T-helper 2 cell treated with Interferon-gamma antibody and Interleukin-4, amounts not matched to agents 100 ng/mL and 5 ng/mL, for 36 hours (primary cell): ENCODE data around the gene ABHD16A. TPM values are rescaled to one million over a fixed set of nuclear protein-coding genes. Genes with fewer than 3 reads are reported as not detected.

ENCODE experiments used
- intact Hi-C: fragments of 100-400 bp; cut with micrococcal nuclease; formaldehyde crosslinking; loops from one replicate; pipeline ENCODE4 v1.15.1; 2023
- total RNA-seq: library from RNA; stranded (reverse); gene quantifications from 2 replicates; pipeline ENCODE4 v1.2.3, GENCODE V29; 2022

ABHD16A gene
- total RNA-seq, 1 donor from 2014 or later = 54.9 TPM

DNA sequence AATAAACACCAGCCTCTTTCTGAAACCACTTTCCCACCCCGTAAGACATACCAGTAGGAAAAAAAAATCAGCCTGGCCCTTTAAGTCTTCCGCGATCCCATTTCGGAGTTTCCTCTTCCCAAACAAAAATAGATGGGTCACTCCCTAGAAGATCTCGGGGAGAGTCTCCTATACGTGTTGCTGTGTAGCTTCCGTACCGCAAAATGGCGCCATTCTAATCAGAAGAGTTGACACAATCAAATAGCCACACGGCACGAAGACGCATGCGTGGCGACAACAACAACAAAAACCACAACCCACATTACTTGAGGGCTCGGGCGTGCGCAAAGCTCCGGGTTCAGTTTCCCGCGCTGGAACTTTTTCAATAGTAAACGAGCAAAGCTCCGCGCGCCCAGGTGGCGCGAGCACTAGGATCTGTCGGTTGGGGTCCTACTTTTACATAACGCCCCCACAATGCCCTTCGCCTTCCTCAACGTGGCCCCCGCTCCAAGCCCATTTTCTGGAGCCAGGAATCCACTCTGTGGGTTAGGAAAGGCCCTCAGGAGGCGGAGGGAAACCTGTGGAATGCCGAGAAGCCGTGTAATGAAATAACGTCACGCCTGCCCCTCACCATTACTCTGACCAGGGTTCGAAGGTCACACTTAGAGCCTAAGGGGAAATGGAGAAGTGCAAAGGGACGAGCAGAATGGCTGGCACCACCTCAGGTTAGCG, 38.2 kb downstream of the ABHD16A start, which contains the start of gene GPANK1:
Gene GPANK1 (minus strand): TSS at position 208 of the 711 bp plus-strand sequence. CDS start 519 bp downstream, outside the sequence.
- intact Hi-C loops = loop anchor here (1.0 to 10.0 kb wide), 11 partner anchors 13 to 510 kb away; partner anchors contain the start of genes AGPAT1, ATP6V1G2, BAG6 and NELFE

DNA sequence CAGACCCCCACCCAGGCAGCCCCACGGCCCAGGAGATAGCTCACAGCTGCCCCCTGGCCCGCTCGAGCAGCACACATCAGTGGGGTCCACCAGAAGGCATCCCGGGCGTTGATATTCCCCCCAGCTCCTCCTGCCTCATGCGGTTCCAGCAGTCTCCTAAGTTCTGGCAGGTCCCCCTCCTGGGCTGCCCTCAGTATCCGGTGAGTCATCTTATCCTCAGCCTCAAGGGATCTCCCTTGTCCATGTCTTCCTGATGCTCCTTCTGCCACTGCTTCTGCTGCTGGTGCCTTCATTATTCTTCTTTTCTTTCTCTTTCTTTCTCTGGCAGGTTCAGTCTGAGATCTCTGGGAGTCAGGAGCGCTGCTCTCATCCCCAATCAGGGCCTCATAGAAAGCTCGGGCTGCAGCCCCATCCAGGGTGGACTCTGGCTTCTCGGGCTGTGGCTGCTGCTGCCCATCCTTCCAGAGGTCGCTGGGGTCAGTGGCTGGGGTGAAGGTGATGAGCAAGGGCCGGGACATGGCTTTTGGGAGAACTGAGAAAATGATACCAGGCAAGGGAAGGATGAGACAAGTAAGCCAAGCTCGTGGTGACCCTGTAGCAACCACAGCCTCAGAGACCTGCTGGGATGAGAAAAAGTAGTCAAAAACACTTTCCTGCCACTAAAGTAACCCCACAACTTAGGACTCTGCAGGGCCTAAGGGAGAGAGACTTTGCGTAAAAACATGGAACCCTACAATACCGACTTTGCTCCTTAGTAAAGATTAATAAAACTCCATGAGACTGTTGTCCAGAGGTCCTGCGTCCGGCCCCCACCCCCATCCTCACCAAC, 38.9 kb downstream of the ABHD16A start:
- intact Hi-C loops = loop anchor here (2.0 to 10.0 kb wide), 2 partner anchors 117 to 511 kb away; partner anchors contain the start of genes AGPAT1, ATP6V1G2, NFKBIL1 and RNF5

DNA sequence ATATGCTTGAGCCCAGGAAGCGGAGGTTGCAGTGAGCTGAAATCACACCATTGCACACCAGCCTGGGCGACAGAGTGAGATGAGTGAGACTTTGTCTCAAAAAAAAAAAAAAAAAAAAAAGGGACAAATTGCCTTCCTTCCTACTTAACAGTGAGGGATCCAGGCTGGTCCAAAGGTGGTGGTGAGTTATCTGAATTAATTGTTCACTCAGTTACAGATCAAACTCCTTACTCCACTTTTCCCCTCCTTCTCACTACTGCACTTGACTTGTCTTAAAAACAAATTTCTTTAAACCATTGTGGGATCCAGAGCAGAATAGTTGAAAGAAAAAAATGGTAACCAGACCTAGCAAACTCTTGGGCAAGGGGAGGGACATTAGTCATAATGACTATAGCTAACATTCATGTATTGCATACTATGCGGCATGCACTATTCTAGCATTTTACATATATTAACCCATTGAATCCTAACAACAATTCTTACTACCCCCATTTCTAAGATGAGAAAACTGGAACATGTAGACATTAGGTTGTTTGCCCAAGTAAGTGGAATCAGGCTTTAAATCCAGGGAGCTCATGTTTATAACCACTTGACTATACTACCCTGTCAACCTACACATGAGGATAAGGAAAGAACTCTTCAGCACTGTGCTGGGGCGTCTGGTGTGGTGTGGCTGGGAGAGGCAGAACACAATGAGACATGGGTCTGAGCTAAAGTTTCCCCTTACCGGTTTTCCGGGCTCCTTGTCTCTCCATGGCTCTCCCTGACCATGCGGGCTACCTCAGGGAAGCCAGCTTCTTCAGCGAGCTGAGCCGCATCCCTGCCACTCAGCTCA, 39.8 kb downstream of the ABHD16A start:
- intact Hi-C loops = loop anchor here (10.0 kb wide), 1 partner anchor 511 kb away; the partner anchor contains the start of genes AGPAT1 and RNF5

DNA sequence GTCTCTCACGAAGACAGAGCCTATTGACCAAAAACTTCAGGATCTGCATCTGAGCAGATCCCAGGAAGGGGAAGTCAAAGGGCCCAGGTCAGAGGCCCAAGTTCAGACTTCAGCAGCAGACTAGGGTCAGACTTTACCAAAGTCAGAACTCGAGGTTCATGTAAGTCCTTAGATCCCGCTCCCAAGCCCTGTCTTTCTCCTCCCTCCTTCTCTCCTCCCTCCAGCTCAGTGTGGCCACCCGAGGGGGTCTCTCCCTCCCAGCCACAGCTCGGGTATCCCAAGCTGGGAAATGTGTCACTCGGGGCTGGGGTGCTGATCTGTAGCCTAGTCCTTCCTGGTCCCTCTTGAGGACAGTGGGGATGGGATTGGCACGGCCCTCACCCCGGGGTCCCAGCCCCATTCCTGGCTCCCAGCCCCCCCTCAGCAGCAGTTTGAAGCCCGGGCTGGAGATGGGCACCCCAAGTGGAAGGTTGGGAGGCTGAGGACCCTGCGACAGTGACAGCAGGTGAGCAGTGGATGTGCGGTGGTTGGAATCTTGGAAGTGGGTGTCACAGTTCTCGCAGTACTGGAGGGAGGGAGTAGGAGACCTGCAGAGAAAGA, 40.9 kb downstream of the ABHD16A start:
- intact Hi-C loops = loop anchor here (10.0 kb wide), 1 partner anchor 513 kb away; the partner anchor contains the start of genes AGPAT1 and RNF5

DNA sequence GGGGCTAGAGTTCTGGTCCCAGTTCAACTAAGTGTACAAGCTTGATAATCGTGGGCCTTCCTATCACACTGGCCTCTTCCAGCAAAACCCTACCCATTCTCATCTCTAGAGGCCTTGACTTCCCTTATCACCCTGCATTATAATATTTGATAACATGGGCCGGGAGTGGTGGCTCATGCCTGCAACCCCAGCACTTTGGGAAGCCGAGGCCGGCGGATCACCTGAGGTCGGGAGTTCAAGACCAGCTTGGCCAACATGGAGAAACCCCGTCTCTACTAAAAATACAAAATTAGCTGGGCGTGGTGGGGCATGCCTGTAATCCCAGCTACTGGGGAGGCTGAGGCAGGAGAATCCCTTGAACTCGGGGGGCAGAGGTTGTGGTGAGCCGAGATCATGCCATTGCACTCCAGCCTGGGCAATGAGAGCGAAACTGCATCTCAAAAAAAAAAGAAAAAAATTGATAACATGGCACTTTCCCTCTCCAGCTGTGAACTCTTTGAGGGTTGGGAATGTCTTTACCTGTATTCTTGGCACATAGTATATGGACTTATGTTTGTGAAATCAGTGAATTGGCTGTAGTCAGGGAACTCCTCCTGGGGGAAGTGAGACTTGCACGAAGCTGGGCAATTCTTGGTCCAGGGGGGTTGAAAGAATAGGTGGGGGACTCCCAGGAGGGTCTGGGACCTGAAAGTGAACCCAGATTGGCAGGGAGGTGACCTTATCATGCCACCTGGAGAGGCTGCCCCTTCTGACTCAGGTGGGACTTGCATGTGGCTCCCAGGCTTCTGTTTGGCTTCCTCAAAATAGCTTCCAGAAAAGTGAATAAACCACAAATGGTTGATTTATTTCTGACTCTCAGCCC, 41.6 kb downstream of the ABHD16A start:
- intact Hi-C loops = loop anchor here (10.0 kb wide), 1 partner anchor 513 kb away; the partner anchor contains the start of genes AGPAT1 and RNF5

DNA sequence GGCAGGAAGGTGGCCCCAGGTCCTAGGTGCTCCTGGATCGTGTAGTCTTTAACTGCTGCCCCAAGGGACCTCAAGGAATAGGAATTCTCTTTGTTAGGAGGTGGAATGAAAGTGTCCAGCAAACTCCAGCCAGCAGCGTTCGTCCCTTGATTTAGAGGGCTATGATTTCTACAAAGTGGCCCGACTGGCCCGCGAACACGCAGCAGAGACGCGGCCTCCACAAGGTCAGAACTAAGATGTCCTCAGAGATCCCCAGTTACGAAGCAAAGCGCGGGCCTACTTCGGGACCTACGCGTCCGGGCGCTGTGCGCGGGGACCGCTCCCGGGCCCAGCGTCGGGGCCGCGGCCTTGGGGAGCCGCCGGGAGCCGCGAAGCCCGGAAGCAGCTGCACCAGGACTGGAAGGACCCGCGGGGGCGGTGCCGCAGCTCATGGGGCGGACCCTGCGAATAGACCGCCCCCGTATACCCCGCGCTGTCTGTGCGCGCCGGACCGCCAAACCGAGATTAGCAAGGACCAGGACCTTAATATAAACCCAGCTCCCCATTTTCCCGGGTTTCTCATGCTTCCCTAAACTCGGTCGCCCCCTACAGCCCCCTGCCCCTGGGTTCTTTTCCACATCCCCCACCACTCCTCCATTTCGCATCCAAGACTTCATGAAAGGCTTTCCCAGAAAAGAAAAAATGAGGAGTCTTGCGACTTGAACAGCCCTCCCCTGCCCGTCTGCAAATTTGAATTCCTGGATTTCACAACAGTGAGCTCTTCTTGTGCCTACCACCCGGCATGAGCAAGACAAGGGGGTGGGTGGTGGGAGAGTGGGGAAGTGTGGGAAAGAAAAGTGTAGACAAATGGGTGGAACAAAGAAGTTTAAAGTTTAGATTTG, 42.5 kb downstream of the ABHD16A start, which contains the start of gene C6orf47:
Gene C6orf47 (minus strand): TSS at position 398 of the 881 bp plus-strand sequence. CDS start 831 bp downstream, outside the sequence.
- intact Hi-C loops = loop anchor here (1.0 to 10.0 kb wide), 2 partner anchors 8 to 514 kb away; partner anchors contain the start of genes AGPAT1, BAG6 and RNF5

DNA sequence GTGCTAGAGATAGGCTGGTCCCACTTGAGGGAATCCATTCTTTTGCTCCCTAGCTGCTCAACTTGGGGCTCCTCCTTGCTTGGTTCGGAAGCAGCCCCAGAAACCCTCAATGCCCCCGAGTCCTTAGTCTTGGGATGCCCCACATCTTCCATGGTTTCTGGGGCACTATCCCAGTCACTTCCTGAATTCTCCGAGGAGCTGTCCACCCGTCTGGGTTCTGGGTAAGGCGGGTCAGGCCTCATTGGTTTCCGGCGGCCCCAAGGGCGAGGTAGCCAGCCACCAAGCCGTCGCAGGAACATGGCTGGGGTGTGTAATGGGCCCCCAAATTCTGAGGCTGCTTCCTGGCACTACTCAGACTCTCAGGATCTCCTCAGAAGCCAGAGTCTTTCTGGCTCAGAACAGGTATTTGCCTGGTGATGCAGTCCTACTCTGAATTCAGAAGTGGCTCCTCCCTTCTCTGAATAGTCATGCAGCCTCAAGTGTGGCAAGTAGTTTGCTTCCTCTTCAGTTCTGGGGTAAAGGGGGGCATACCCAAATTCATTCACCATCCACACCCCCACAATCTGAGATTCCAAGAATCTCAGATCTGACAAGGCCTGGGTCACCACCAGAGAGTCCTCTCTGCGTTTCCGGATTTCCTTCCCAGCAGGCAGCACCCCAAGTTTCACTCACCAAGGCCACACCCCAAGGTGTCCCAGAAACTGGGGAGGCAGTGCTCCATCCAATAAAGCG, 43.3 kb downstream of the ABHD16A start:
- intact Hi-C loops = loop anchor here (1.0 to 10.0 kb wide), 2 partner anchors 8 to 515 kb away; partner anchors contain the start of genes AGPAT1, BAG6 and RNF5

DNA sequence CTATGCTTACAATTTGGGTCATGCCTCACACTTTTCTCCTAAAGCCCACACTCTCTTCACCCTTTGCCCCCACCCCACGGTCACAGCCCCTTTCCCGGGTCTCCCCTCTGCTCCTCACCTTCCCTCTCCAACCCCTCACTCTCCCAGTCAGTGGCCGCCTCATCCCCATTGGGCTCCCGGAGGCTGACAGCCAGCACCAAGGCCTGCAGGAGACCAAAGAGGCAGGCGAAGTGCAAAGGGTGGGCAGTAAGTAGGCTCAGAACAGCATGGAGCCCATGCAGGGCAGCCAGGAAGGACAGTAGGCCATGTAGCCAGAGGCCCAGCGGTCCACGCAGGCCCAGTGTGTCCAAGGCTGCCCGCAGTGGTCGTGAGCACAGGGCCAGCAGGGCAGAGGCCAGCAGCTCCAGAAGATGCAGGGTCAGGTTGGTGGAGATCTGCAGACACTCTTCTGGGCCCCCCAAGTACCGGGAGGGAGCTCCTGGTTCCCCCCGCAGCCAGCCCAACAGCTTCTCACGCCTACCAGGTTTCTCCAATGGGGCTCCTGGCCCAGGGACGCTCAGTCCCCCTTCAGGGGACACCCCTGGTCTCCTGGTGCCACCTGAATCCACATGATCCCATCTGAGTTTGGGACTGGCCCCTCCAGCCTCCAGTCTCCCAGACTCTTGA, 44.0 kb downstream of the ABHD16A start:
- intact Hi-C loops = no loop called here

DNA sequence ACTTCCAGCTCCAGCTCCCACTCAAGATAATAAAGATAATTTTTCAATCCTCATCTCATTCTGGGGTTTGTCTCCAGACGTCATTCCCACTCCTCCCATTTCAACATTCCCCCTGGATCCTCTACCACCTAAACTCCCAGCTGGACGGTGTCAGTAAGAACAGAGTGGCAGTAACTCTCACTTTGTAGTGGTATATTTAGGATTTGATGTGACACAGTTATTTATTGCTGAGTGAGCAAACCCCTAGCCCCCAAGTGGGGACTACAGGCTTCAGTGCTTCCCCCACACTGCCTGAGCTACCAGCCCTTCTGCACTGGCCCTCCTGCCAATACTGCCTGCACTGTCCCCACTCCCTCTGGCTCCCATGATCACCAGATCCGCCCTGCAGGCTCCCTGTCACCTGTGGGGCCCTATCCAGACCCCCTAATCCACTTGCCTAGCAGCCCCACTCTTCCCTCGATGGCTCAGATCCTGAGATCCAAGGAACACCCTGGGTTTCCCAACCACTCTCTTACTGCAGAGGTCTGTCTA, 44.9 kb downstream of the ABHD16A start:
- intact Hi-C loops = no loop called here

DNA sequence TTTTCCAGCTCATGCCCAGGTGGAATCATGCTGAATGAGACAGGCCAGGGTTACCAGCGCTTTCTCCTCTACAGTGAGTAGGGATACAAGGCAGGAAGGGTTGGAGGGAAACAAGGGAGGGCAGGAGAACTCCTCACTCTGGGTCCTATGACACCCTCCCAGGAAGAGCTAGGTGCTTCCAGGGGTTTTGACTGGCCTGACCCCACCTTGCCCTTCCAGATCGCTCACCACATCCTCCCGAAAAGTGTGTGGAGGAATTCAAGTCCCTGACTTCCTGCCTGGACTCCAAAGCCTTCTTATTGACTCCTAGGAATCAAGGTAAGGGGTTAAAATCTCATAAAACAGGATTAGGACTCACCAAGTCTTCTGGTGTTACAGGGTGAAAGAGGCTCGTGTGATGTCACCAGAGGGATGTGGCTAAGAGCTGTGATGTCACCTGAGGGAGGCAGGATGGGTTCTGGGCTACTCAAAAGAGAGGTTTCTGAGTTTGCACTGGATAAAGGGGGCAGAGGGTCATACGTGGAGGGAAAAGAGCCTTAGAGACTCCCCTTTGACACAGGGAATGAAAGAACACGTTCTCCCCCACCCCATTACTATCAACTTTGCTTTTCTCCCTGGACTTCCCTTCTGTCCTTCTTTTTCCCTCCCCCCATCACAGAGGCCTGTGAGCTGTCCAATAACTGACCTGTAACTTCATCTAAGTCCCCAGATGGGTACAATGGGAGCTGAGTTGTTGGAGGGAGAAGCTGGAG, 45.5 kb downstream of the ABHD16A start:
- intact Hi-C loops = no loop called here

DNA sequence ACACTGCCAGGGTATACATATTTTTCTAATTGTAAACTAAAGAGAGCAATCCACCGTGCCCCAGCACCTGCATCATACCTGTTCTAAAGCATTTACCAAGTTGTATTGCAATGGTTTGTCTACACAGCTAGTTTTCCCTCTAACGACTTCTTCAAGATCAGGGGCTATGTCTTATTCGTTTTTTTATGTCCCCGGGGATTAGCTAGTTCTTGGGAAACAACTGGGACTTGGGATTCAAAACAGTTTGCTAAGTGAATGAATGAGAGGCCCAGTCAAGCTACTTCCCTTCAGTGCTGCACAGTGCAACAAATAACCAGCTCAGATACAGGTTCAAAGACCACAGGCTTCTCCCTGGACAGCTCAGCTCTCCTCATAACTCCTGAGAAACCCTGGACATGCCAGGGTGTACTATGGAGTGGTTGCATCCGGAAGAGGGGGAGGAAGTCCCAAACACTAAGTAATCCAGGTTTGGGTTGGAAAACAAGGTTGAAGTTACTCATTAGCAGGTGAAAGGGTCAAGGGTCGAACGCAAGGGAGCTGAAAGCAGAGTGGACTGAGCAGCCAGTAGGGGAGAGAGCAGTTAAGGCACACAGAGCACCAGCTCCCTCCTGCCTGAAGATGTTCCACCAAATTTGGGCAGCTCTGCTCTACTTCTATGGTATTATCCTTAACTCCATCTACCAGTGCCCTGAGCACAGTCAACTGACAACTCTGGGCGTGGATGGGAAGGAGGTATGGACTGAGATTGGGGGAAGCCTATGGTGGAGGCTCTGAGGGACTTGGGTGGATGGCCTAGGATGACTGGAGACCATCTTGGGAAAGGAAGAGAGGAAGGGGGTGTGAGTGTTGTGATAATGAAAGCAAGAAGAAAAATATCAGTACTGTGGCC, 47.5 kb downstream of the ABHD16A start, which contains the start of gene APOM:
Gene APOM (plus strand): TSS at position 546 of the 889 bp plus-strand sequence. CDS start 73 bp downstream, at position 619.
- intact Hi-C loops = no loop called here

DNA sequence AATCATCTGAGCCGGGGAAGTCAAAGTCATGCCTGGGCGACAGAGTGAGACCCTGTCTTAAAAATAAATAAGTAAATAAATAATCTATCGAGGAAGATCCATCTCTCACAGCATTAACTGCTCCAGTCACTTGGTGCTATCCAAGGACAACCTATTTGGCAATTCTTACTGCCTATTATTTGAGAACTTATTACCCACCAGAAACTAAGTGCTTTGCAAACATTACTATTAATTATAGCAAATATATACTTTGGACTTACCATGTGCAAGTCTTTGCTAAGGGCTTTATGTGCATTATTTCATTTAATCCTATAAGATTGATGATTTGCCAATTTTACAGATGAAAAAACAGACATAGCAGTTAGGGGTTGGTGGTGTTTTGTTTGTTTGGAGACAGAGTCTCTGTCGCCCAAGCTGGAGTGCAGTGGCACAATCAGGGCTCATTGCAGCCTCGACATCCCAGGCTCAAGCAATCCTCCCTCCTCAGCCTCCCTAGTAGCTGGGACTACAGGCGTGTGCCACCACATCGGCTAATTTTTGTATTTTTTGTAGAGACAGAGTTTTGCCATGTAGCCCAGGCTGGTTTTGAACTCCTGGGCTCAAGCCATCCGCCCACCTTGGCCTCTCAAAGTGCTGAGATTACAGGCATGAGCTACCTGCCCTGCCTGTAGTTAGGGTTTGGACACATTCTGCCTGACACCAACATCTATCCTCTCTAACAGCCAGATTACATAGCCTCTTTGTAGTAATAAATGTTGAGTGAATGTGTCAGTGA, 48.4 kb downstream of the ABHD16A start:
- intact Hi-C loops = loop anchor here (5.0 kb wide), 1 partner anchor 83 kb away; the partner anchor contains the start of gene CLIC1

DNA sequence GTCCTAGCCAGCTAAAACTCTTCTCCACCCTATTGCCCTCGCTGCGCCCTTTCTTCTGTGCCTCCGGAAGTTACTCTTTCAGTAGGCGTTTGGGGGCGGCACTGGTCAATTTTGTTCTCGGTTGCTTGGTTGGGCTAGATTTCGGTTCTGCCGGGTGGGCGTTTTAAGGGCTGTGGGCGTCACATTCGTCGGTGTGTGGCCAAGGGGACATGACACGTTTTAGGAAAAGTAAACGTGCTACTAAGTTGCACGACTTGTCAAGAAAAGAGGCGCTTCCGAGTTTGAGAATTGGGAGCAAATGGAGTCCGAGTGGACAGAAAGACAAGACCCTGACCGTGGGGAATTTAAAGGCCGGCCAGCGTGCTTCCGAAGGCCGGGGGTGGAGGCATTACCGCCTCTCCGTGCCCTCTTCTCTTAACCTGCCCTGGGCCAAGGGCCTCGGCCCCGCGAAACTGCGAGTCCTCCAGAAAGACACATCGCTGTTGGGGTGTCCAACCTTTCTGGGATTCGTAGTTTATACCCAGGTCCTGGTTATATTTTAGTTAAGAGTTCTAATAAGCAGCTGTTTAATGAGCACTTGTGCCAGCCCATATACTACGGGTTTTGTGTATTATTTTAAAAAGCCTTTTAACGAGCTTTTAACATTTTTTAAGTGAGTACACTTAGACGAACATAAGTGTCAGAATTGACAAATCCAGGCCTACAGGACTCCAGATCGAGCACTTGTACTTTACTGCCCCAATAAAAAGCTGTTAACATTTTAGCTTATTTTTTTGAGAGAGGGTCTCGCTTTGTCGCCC, 50.0 kb downstream of the ABHD16A start:
- intact Hi-C loops = loop anchor here (1.0 to 5.0 kb wide), 8 partner anchors 7 to 182 kb away; partner anchors contain the start of genes C6orf47, CLIC1, DDX39B and HSPA1B
